Transverse colon (tissue), 4 donors: ENCODE measurements around the gene CEP152.

ENCODE experiments used
- EP300 ChIP-seq: sonication (generic); formaldehyde crosslinking; IDR thresholded peaks from one replicate; pipeline ENCODE4 v1.6.1; 2017; ENCODE audit warnings: antibody characterized with exemption, low read depth
- POLR2A ChIP-seq: fragments of 450-650 bp; IDR thresholded peaks from one replicate; pipeline ENCODE4 v1.6.1; 2016; ENCODE audit warnings: antibody characterized with exemption, mild to moderate bottlenecking, moderate library complexity
- POLR2AphosphoS5 ChIP-seq, 3 donors: sonication (generic); formaldehyde crosslinking; IDR thresholded peaks; one replicate each; pipeline ENCODE4 v1.6.1; 2016; ENCODE audit warnings: antibody characterized with exemption in 3 of 3
- TF ChIP-seq, protein P1 (sequence below), 5 experiments: fragments of 200-600 bp in 3 of 5; fragments of 450-650 bp in 2 of 5; sonication (generic) in 3 of 5; IDR thresholded peaks; 1 replicate in 2 of 5; 2 replicates in 3 of 5; pipeline ENCODE4 v1.5.1; 2016 to 2017; ENCODE audit warnings: antibody characterized with exemption in 5 of 5, inconsistent platforms in 3 of 5, mild to moderate bottlenecking in 2 of 5, moderate library complexity in 1 of 5

DNA sequence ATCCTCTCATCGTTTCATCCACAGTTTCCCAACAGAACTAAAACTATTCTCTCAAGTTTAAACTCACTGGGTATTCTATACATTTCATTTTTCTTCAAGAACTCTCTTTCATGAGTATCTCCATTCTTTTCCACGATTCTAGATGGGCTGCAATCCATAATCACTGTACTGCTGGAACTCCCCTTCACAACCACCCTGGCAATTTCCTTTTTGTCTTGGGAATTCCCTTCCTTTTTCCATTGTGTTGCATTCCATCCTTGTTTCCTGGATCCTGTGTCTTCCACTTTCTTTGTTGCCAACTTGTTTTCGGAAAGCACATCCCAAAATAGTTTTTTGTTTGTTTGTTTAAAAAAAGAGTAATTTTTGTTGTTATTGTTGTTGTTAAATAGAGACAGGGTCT lies 98.3 kb downstream of the CEP152 start:
- TF ChIP-seq, protein P1, sequence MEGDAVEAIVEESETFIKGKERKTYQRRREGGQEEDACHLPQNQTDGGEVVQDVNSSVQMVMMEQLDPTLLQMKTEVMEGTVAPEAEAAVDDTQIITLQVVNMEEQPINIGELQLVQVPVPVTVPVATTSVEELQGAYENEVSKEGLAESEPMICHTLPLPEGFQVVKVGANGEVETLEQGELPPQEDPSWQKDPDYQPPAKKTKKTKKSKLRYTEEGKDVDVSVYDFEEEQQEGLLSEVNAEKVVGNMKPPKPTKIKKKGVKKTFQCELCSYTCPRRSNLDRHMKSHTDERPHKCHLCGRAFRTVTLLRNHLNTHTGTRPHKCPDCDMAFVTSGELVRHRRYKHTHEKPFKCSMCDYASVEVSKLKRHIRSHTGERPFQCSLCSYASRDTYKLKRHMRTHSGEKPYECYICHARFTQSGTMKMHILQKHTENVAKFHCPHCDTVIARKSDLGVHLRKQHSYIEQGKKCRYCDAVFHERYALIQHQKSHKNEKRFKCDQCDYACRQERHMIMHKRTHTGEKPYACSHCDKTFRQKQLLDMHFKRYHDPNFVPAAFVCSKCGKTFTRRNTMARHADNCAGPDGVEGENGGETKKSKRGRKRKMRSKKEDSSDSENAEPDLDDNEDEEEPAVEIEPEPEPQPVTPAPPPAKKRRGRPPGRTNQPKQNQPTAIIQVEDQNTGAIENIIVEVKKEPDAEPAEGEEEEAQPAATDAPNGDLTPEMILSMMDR (IDR thresholded peaks at IDR 0.05) = no peak
- TF ChIP-seq POLR2A (no peak), EP300 (no peak), POLR2AphosphoS5 (IDR thresholded peaks at IDR 0.05) (no peak)
